ENCODE data around the gene VWCE.
A peak's percentile ranks its signal among the peaks of the same experiment; 100 is the strongest.

Gene VWCE

GRCh38 chr11:61294717-61295595 lies at the start of gene VWCE:
Gene VWCE, minus strand, starts transcription at chr11:61295316. Its CDS starts 279 bp downstream, at chr11:61295037.
- DNase-seq, result no peak

- DNase-seq, result no peak
These were observed 49.0 kb upstream of the VWCE start for GRCh38 chr11:61343792-61344745.

GRCh38 chr11:61342207-61342803 lies 47.2 kb upstream of the VWCE start:
- DNase-seq, result no peak

GRCh38 chr11:61341706-61342105 lies 46.6 kb upstream of the VWCE start:
- DNase-seq, result no peak

- no peak for DNase-seq
These were observed 45.9 kb upstream of the VWCE start for GRCh38 chr11:61340979-61341378.

GRCh38 chr11:61339490-61339878 lies 44.4 kb upstream of the VWCE start:
- no peak for DNase-seq

GRCh38 chr11:61338783-61339489 lies 43.8 kb upstream of the VWCE start:
- no peak for DNase-seq

- DNase-seq, result no peak
These were observed 42.8 kb upstream of the VWCE start for GRCh38 chr11:61337706-61338470.

- peak; percentile 17 to 65 for DNase-seq
These were observed 41.2 kb upstream of the VWCE start for GRCh38 chr11:61336171-61336935.

- no peak for DNase-seq
These were observed 40.2 kb upstream of the VWCE start for GRCh38 chr11:61335355-61335710.

- DNase-seq, result no peak
These were observed 39.6 kb upstream of the VWCE start for GRCh38 chr11:61334434-61335354.

- DNase-seq, result no peak
These were observed 38.7 kb upstream of the VWCE start for GRCh38 chr11:61333550-61334433.

GRCh38 chr11:61332797-61333549 lies 37.9 kb upstream of the VWCE start, which contains the start of the genes DDB1 and TKFC:
Gene DDB1, minus strand, starts transcription at chr11:61333105. Its CDS starts 137 bp downstream, at chr11:61332968.
Gene TKFC, plus strand, starts transcription at chr11:61333228. Its CDS starts 1,501 bp downstream, at chr11:61334729.
- DNase-seq, result peak; percentile 76 to 96

GRCh38 chr11:61332281-61332796 lies 37.2 kb upstream of the VWCE start:
- no peak for DNase-seq

- no peak for DNase-seq
These were observed 36.5 kb upstream of the VWCE start for GRCh38 chr11:61331651-61332050.

GRCh38 chr11:61329871-61330270 lies 34.8 kb upstream of the VWCE start:
- DNase-seq, result no peak

GRCh38 chr11:61328351-61328750 lies 33.2 kb upstream of the VWCE start:
- no peak for DNase-seq

GRCh38 chr11:61327669-61328071 lies 32.6 kb upstream of the VWCE start:
- DNase-seq, result no peak

Data from NCI-H187 (cell line).